ENCODE measurements around the gene SNED1.

DNA sequence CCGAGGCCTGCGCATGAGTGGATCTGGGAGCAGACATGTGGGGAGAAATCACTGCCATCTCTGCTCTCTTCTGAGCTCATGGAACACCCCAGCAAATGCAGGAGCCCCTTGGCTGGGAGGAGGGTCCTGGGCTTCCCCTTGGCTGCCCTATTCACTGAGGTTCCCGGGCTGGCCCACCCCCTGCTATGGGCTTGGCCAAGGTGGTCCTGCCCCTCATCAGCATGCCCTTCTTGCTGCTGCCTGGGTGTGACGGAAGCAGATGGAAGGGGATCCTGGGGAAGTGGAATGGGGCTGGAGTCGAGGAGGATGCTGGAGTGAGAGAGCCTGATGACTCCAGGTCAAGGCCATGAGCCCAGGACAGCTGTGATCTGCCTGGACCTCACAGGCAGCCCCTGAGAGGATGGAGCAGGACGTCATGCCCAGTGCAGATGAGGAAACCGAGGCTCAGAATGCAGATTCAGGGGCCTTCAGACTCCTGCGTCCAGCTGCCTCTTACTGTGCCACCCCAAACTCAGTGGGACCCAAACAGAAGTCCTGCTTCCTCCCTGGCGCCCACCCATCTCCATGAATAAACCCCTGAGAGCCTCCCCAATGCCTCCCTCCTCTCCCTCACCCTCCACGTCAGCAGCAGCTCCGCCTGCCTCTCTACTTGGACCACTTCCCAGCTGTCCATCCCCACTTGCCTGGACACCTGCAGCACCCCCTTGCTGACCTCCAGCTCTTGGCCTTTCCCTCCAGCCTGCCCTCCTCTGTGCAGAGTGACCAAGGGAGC, 4.0 kb downstream of the SNED1 start:
- TF ChIP-seq POLR2AphosphoS5 (IDR thresholded peaks at IDR 0.05; ENCODE audit: low read depth), result no peak
- no peak for TF ChIP-seq EZH2 (IDR thresholded peaks at IDR 0.05; ENCODE audit: low read depth, unreplicated experiment)
- no peak for TF ChIP-seq EZH2phosphoT487 (IDR thresholded peaks at IDR 0.05; ENCODE audit: unreplicated experiment)
- TF ChIP-seq STAT1 (IDR thresholded peaks at IDR 0.05; ENCODE audit: unreplicated experiment), result no peak
- TF ChIP-seq, protein P1, sequence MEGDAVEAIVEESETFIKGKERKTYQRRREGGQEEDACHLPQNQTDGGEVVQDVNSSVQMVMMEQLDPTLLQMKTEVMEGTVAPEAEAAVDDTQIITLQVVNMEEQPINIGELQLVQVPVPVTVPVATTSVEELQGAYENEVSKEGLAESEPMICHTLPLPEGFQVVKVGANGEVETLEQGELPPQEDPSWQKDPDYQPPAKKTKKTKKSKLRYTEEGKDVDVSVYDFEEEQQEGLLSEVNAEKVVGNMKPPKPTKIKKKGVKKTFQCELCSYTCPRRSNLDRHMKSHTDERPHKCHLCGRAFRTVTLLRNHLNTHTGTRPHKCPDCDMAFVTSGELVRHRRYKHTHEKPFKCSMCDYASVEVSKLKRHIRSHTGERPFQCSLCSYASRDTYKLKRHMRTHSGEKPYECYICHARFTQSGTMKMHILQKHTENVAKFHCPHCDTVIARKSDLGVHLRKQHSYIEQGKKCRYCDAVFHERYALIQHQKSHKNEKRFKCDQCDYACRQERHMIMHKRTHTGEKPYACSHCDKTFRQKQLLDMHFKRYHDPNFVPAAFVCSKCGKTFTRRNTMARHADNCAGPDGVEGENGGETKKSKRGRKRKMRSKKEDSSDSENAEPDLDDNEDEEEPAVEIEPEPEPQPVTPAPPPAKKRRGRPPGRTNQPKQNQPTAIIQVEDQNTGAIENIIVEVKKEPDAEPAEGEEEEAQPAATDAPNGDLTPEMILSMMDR (conservative IDR thresholded peaks at IDR 0.05; ENCODE audit: low read depth in 2 of 2), result no peak
- no peak for TF ChIP-seq CREB1 (CRISPR knock-in tag; IDR thresholded peaks at IDR 0.05; ENCODE audit: low read depth)
- TF ChIP-seq, protein P2, sequence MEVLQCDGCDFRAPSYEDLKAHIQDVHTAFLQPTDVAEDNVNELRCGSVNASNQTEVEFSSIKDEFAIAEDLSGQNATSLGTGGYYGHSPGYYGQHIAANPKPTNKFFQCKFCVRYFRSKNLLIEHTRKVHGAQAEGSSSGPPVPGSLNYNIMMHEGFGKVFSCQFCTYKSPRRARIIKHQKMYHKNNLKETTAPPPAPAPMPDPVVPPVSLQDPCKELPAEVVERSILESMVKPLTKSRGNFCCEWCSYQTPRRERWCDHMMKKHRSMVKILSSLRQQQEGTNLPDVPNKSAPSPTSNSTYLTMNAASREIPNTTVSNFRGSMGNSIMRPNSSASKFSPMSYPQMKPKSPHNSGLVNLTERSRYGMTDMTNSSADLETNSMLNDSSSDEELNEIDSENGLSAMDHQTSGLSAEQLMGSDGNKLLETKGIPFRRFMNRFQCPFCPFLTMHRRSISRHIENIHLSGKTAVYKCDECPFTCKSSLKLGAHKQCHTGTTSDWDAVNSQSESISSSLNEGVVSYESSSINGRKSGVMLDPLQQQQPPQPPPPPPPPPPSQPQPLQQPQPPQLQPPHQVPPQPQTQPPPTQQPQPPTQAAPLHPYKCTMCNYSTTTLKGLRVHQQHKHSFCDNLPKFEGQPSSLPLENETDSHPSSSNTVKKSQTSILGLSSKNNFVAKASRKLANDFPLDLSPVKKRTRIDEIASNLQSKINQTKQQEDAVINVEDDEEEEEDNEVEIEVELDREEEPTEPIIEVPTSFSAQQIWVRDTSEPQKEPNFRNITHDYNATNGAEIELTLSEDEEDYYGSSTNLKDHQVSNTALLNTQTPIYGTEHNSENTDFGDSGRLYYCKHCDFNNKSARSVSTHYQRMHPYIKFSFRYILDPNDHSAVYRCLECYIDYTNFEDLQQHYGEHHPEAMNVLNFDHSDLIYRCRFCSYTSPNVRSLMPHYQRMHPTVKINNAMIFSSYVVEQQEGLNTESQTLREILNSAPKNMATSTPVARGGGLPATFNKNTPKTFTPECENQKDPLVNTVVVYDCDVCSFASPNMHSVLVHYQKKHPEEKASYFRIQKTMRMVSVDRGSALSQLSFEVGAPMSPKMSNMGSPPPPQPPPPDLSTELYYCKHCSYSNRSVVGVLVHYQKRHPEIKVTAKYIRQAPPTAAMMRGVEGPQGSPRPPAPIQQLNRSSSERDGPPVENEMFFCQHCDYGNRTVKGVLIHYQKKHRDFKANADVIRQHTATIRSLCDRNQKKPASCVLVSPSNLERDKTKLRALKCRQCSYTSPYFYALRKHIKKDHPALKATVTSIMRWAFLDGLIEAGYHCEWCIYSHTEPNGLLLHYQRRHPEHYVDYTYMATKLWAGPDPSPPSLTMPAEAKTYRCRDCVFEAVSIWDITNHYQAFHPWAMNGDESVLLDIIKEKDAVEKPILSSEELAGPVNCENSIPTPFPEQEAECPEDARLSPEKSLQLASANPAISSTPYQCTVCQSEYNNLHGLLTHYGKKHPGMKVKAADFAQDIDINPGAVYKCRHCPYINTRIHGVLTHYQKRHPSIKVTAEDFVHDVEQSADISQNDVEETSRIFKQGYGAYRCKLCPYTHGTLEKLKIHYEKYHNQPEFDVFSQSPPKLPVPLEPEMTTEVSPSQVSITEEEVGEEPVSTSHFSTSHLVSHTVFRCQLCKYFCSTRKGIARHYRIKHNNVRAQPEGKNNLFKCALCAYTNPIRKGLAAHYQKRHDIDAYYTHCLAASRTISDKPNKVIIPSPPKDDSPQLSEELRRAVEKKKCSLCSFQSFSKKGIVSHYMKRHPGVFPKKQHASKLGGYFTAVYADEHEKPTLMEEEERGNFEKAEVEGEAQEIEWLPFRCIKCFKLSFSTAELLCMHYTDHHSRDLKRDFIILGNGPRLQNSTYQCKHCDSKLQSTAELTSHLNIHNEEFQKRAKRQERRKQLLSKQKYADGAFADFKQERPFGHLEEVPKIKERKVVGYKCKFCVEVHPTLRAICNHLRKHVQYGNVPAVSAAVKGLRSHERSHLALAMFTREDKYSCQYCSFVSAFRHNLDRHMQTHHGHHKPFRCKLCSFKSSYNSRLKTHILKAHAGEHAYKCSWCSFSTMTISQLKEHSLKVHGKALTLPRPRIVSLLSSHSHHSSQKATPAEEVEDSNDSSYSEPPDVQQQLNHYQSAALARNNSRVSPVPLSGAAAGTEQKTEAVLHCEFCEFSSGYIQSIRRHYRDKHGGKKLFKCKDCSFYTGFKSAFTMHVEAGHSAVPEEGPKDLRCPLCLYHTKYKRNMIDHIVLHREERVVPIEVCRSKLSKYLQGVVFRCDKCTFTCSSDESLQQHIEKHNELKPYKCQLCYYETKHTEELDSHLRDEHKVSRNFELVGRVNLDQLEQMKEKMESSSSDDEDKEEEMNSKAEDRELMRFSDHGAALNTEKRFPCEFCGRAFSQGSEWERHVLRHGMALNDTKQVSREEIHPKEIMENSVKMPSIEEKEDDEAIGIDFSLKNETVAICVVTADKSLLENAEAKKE (CRISPR knock-in tag; IDR thresholded peaks at IDR 0.05), result no peak
- TF ChIP-seq JUNB (IDR thresholded peaks at IDR 0.05; ENCODE audit: unreplicated experiment), result no peak
- TF ChIP-seq, protein P3, sequence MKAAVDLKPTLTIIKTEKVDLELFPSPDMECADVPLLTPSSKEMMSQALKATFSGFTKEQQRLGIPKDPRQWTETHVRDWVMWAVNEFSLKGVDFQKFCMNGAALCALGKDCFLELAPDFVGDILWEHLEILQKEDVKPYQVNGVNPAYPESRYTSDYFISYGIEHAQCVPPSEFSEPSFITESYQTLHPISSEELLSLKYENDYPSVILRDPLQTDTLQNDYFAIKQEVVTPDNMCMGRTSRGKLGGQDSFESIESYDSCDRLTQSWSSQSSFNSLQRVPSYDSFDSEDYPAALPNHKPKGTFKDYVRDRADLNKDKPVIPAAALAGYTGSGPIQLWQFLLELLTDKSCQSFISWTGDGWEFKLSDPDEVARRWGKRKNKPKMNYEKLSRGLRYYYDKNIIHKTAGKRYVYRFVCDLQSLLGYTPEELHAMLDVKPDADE (IDR thresholded peaks at IDR 0.05), result no peak
- TF ChIP-seq ZNF331 (CRISPR knock-in tag; IDR thresholded peaks at IDR 0.05; ENCODE audit: low read depth), result no peak
- TF ChIP-seq, protein P4, sequence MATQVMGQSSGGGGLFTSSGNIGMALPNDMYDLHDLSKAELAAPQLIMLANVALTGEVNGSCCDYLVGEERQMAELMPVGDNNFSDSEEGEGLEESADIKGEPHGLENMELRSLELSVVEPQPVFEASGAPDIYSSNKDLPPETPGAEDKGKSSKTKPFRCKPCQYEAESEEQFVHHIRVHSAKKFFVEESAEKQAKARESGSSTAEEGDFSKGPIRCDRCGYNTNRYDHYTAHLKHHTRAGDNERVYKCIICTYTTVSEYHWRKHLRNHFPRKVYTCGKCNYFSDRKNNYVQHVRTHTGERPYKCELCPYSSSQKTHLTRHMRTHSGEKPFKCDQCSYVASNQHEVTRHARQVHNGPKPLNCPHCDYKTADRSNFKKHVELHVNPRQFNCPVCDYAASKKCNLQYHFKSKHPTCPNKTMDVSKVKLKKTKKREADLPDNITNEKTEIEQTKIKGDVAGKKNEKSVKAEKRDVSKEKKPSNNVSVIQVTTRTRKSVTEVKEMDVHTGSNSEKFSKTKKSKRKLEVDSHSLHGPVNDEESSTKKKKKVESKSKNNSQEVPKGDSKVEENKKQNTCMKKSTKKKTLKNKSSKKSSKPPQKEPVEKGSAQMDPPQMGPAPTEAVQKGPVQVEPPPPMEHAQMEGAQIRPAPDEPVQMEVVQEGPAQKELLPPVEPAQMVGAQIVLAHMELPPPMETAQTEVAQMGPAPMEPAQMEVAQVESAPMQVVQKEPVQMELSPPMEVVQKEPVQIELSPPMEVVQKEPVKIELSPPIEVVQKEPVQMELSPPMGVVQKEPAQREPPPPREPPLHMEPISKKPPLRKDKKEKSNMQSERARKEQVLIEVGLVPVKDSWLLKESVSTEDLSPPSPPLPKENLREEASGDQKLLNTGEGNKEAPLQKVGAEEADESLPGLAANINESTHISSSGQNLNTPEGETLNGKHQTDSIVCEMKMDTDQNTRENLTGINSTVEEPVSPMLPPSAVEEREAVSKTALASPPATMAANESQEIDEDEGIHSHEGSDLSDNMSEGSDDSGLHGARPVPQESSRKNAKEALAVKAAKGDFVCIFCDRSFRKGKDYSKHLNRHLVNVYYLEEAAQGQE (IDR thresholded peaks at IDR 0.05; ENCODE audit: unreplicated experiment), result no peak
- no peak for TF ChIP-seq NANOG (IDR thresholded peaks at IDR 0.05; ENCODE audit: borderline replicate concordance)
- no peak for TF ChIP-seq ZNF114 (CRISPR knock-in tag; IDR thresholded peaks at IDR 0.05)

Data from GM23338 (cell line).